Thoracic aorta (tissue), 2 donors: Measurements from ENCODE around the gene ALB. TPM values are rescaled to one million over a fixed set of nuclear protein-coding genes. Genes with fewer than 3 reads are reported as not detected.
"Not testable (repeated sequence)": the region's sequence is repeated elsewhere in the genome, so short reads cannot be mapped to it uniquely, and the experiment has no call there.

ENCODE experiments used
- ATAC-seq: fragments of 150-250 bp; one replicate; pipeline ENCODE4 v1.8.0; 2017; ENCODE audit warnings: low read depth; ENCODE audit not compliant: insufficient number of reproducible peaks, low FRiP score
- DNase-seq: peaks from one replicate; pipeline ENCODE4 v3.0.0-alpha.2; 2020; ENCODE audit warnings: low spot score
- H3K27ac ChIP-seq, 2 donors: fragments of 200-600 bp; sonication (generic); 1 replicate in 1 of 2; 2 replicates in 1 of 2; pipeline ENCODE4 v1.5.1; 2016; ENCODE audit warnings: mild to moderate bottlenecking in 2 of 2, moderate library complexity in 2 of 2
- H3K27me3 ChIP-seq: fragments of 200-600 bp; sonication (generic); replicated peaks from 2 replicates; pipeline ENCODE4 v1.6.0; 2016; ENCODE audit warnings: mild to moderate bottlenecking; ENCODE audit not compliant: insufficient read depth
- H3K36me3 ChIP-seq: fragments of 200-600 bp; sonication (generic); one replicate; pipeline ENCODE4 v1.5.1; 2016
- H3K4me1 ChIP-seq, 2 donors: fragments of 200-600 bp; sonication (generic); 1 replicate in 1 of 2; 2 replicates in 1 of 2; pipeline versions ENCODE4 v1.5.1 to v1.6.0; 2016; ENCODE audit warnings: low read depth in 2 of 2, mild to moderate bottlenecking in 1 of 2; ENCODE audit not compliant: control insufficient read depth in 1 of 2
- H3K4me3 ChIP-seq: fragments of 200-600 bp; sonication (generic); 2 replicates; pipeline ENCODE4 v1.5.1; 2016; ENCODE audit warnings: mild to moderate bottlenecking
- H3K9me3 ChIP-seq: fragments of 200-600 bp; sonication (generic); 2 replicates; pipeline ENCODE4 v1.5.1; 2016
- total RNA-seq, 2 donors: library from RNA; depleted of rRNA; stranded (reverse); fragments of >200 nt; gene quantifications; one replicate each; pipeline versions ENCODE4 v1.1.0 to v1.2.3, GENCODE V29; 2016
- TF ChIP-seq, protein P1 (sequence below): fragments of 200-600 bp; sonication (generic); IDR thresholded peaks from one replicate; pipeline ENCODE4 v1.5.1; 2019; ENCODE audit warnings: antibody characterized with exemption

ALB gene
- total RNA-seq = not detected

DNA sequence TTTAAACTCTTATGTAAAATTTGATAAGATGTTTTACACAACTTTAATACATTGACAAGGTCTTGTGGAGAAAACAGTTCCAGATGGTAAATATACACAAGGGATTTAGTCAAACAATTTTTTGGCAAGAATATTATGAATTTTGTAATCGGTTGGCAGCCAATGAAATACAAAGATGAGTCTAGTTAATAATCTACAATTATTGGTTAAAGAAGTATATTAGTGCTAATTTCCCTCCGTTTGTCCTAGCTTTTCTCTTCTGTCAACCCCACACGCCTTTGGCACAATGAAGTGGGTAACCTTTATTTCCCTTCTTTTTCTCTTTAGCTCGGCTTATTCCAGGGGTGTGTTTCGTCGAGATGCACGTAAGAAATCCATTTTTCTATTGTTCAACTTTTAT, at the start of gene ALB:
Gene ALB (plus strand): TSS at position 246 of the 400 bp plus-strand sequence. CDS start 41 bp downstream, at position 287.
- no peaks in the 10 kb centered on the region for H3K36me3 ChIP-seq
- no peaks in the 10 kb centered on the region for H3K27me3 ChIP-seq
- TF ChIP-seq, protein P1, sequence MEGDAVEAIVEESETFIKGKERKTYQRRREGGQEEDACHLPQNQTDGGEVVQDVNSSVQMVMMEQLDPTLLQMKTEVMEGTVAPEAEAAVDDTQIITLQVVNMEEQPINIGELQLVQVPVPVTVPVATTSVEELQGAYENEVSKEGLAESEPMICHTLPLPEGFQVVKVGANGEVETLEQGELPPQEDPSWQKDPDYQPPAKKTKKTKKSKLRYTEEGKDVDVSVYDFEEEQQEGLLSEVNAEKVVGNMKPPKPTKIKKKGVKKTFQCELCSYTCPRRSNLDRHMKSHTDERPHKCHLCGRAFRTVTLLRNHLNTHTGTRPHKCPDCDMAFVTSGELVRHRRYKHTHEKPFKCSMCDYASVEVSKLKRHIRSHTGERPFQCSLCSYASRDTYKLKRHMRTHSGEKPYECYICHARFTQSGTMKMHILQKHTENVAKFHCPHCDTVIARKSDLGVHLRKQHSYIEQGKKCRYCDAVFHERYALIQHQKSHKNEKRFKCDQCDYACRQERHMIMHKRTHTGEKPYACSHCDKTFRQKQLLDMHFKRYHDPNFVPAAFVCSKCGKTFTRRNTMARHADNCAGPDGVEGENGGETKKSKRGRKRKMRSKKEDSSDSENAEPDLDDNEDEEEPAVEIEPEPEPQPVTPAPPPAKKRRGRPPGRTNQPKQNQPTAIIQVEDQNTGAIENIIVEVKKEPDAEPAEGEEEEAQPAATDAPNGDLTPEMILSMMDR = no peak
- ATAC-seq (no peak), DNase-seq (no peak)
- H3K4me3 ChIP-seq = no peak within 1 kb of the TSS
- no peak within 1 kb of the TSS for H3K27ac ChIP-seq
- H3K9me3 ChIP-seq = no peaks in the 10 kb centered on the region
- no peaks in the 10 kb centered on the region for H3K4me1 ChIP-seq

DNA sequence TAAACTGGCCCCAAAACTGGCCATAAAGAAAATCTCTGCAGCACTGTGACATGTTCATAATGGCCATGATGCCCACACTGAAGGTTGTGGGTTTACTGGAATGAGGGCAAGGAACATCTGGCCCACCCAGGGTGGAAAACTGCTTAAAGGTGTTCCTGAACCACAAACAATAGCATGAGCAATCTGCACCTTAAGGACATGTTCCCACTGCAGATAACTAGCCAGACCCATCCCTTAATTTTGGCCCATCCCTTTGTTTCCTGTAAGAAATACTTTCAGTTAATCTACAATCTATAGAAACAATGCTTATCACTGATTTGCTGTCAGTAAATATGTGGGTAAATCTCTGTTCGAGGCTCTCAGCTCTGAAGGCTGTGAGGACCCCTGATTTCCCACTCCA, 46.9 kb upstream of the ALB start:
- H3K27ac ChIP-seq, DNase-seq, H3K4me3 ChIP-seq, ATAC-seq, H3K4me1 ChIP-seq, H3K36me3 ChIP-seq, H3K27me3 ChIP-seq, H3K9me3 ChIP-seq: not testable (repeated sequence)

DNA sequence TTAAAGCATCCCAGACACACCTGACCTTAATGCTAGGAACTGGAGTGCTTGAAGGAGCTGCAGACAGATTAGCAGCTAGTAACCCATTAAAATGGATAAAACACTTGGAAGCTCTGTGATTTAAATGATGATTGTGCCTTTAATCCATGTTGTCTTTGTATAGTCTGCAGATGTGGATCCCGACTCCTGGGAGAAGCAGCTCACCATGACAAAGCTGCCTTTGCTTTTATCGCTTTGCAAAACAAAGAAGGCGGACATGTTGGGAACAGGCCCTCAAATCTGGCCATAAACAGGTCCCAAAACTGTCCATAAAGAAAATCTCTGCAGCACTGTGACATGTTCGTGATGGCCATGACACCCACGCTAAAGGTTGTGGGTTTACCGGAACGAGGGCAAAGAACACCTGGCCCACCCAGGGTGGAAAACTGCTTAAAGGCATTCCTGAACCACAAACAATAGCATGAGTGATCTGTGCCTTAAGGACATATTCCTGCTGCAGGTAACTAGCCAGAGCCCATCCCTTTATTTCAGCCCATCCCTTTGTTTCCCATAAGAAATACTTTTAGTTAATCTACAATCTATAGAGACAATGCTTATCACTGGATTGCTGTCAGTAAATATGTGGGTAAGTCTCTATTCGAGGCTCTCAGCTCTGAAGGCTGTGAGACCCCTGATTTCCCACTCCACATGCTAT, 34.4 kb upstream of the ALB start:
- not testable (repeated sequence) for DNase-seq, H3K4me3 ChIP-seq, H3K36me3 ChIP-seq, H3K27ac ChIP-seq, H3K9me3 ChIP-seq, H3K4me1 ChIP-seq, ATAC-seq, H3K27me3 ChIP-seq

DNA sequence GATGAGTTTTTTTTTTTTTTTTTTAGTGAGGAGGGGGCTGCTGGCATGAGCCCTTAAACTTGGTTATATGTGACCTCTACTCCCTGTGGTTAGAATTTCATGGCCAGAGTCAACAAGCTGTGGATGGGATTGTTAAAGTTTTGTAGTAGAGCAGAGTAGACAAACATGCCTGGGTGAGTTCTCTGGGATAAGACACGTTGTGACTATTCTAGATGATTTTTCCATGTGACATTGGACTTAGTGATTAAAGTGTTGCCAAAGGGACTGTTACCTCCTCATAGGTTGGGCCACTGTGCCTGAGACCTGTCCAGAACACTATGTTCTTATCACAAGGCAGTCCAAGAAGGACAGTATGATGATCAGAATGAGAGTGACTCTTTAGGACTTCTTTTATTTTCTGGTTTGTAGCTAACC, 28.8 kb upstream of the ALB start:
- no peak overlapping the region for H3K27ac ChIP-seq
- no peaks in the 10 kb centered on the region for H3K4me1 ChIP-seq
- no peak overlapping the region for H3K4me3 ChIP-seq
- H3K36me3 ChIP-seq = no peaks in the 10 kb centered on the region
- TF ChIP-seq, protein P1 = no peak
- DNase-seq (no peak), ATAC-seq (no peak)
- H3K27me3 ChIP-seq = no peaks in the 10 kb centered on the region
- no peaks in the 10 kb centered on the region for H3K9me3 ChIP-seq

DNA sequence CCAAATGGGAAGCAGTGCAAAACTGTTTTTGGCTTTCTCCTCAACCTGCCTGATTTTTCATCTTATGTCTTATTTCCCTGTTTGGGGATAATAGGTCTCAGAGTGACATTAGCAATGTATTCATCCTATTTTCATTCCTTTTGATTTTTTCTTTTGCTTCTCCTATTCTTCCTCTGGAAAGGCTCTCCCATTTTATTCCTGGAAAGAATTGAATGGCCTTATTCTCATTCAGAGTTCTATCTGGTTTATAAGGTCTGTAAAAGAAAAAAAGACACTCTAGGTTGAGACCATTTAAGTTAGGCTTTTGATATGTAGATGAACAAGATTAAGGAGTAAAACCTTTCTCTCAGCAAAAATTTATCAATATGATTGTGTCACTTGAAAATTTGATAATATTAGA, 27.8 kb upstream of the ALB start:
- DNase-seq (no peak), ATAC-seq (no peak)
- H3K27me3 ChIP-seq = no peaks in the 10 kb centered on the region
- no peaks in the 10 kb centered on the region for H3K4me1 ChIP-seq
- TF ChIP-seq, protein P1 = no peak
- H3K9me3 ChIP-seq = no peaks in the 10 kb centered on the region
- H3K4me3 ChIP-seq = no peak overlapping the region
- H3K27ac ChIP-seq = no peak overlapping the region
- H3K36me3 ChIP-seq = no peaks in the 10 kb centered on the region

DNA sequence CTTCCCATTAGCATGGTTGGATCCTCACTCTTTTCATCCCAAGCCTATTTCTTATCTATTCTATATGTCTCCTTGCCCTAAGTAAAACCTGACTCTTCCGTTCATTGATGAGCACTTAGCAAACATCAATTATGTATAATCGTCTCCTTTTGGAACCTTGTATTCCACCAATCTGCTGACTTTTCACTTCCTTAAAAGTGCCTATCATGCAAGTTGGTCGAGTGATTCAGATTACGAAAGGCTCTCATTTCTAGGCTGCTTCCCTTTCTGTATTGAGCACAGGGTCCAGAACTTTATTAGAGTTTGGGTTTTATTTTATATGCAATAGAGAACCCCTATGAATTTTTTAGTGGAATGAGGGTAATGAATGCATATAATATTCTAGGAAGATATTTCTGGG, 27.1 kb upstream of the ALB start:
- DNase-seq = no peak
- TF ChIP-seq, protein P1 = no peak
- no peaks in the 10 kb centered on the region for H3K36me3 ChIP-seq
- H3K4me1 ChIP-seq = no peaks in the 10 kb centered on the region
- H3K4me3 ChIP-seq = no peak overlapping the region
- no peak overlapping the region for H3K27ac ChIP-seq
- no peaks in the 10 kb centered on the region for H3K27me3 ChIP-seq
- no peaks in the 10 kb centered on the region for H3K9me3 ChIP-seq
- ATAC-seq = no peak
